GM19351 (cell line): Measurements from ENCODE around the gene GOLGA8K.
"Not testable (repeated sequence)": the region's sequence is repeated elsewhere in the genome, so short reads cannot be mapped to it uniquely, and the experiment has no call there.

Source experiments
- ATAC-seq: cut with Tn5 transposase; IDR thresholded peaks from one replicate; pipeline ENCODE4 v1.9.1; 2021; ENCODE audit warnings: mild to moderate bottlenecking, moderate library complexity; ENCODE audit not compliant: unreplicated experiment

Gene GOLGA8K

DNA sequence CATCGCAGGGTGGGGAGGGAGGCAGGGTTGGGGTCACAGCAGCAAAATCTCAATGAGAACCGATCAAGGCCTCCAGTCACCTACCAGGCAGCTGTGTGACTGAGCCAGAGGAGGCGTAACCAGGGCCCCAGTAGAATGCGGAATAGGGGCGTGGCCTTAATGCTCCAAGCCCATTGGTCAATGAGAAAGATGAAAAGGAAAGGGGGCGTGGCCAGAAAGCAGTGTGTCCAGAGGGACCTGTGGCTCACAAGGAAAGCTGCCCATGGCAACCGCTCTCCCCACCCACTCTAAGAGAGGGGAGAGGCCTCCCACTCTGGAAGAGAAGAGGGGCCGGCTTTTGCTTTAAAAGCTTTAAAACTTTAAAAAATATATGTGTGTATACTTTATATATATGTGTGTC is at the start of gene GOLGA8K:
GOLGA8K (minus strand) TSS at position 101 of the 400 bp plus-strand sequence; CDS start at position 3, 98 bp downstream.
- ATAC-seq = not testable (repeated sequence)

DNA sequence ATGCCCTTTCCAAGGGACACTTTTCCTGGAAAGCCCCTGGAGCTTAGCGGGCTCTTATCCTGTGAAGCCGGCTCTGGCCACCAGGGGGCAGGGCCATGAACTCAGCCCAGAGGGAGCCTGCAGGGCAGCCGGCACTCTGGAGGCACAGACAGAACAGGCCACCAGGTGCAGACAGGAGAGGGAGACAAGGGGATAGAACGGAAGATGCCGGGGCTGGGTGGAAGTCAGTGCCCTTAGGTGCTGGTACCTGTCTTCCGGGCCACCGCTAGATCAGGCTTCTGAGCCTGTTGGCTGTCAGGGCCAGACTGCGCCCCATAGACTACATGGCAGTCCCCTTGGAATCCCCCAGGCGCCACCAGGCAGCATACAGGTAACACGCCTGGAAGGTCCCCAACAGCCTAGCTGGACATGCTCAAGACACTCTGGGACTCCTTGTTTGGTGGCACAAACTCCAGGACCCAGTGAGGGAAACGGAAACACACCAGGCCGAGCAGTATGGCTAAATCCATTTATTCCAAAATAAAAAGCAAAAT is 37.4 kb upstream of the GOLGA8K start:
- peak; percentile 42 for ATAC-seq

- ATAC-seq = not testable (repeated sequence)
These were observed 31.2 kb upstream of the GOLGA8K start for GRCh38 chr15:32434102-32434963.

DNA sequence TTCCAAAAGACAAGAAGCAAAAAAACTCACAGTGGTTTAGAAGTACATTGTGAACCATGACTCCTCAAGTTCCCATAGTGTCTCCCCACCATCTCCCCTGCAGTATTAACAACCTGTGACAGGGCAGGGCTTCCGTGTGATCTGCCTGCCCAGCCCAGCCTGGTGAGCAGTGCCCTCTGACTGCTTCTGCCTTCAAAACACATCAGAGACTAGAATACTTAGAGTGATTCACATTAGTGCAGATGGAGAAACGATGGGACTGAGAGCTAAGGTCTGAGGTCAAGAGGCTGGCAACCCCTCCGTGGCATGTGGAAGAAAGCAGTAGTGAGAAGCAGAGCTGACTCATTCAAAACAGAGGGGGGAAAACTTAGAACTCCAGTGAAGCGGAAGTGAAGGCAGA is 24.5 kb upstream of the GOLGA8K start:
- not testable (repeated sequence) for ATAC-seq

GRCh38 chr15:32426511-32426910 is 23.4 kb upstream of the GOLGA8K start:
- ATAC-seq = not testable (repeated sequence)

GRCh38 chr15:32407903-32408302 is 4.8 kb upstream of the GOLGA8K start:
- not testable (repeated sequence) for ATAC-seq

DNA sequence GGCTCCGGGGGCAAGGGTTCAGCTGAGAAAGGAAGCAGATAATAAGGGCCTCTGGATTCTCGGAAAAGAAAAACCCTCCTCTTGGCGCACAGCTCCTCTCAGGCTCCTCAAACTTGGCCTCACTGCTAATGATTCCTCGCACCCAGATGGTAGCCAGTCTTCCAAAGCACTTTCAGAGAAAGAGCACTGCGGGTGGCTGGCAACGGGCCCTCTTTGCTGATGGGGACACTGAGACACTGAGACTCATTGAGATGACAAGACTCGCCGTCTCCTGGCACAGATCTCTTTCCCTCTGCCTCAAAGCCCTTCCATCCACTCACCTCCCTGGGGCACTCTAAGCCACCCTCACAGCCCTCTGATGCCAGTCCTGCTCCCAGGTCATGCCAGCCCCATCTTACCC is 6.6 kb downstream of the GOLGA8K start:
- not testable (repeated sequence) for ATAC-seq

GRCh38 chr15:32394745-32395144 is 8.3 kb downstream of the GOLGA8K start:
- not testable (repeated sequence) for ATAC-seq

DNA sequence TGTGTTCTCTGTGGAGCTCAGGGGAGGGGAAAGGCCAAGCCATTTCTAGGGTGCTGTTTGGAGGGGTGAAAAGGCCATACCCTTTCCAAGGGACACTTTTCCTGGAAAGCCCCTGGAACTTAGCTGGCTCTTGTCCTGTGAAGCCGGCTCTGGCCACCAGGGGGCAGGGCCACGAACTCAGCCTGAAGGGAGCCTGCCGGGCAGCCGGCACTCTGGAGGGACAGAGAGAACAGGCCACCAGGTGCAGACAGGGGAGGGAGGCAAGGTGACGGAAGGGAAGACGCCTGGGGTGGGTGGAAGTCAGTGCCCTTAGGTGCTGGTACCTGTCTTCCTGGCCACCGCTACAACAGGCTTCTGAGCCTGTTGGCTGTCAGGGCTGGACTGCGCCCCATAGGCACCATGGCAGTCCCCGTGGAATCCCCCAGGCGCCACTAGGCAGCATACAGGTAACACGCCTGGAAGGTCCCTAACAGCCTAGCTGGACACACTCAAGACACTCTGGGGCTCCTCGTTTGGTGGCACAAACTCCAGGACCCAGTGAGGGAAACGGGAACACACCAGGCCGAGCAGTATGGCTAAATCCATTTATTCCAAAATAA is 14.9 kb downstream of the GOLGA8K start:
- peak; percentile 49 for ATAC-seq

DNA sequence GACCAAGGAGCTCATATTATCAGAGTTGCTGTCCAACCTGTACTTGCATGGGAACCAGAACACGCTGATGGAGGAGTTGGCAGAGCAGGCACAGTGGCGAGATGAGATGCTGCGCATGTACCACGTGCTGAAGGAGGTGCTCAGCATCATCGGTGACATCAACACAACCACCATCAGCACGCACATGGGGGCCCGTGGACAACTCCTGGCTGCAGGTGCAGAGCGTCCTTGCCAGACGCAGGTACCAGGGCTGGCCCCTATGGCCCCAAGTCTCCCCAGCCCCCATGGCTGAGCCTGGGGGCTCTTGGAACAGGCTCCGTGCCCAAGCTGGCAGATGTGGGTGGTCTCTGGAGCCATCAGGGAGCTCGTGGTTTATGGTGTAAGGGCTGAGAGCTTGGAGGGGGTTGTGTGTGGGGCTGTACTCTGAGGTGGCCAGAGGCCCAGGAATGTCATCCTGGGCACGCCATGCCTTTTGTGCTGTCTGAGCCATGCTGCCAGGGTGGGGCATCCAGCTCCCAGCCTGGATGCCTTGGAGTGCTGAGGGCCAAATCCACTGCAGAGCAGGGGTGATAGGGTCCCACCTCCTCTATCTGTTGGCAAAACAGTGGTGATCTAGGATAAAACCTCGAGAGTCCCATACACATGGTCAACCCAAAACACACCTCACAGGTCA is 17.1 kb downstream of the GOLGA8K start:
- not testable (repeated sequence) for ATAC-seq

DNA sequence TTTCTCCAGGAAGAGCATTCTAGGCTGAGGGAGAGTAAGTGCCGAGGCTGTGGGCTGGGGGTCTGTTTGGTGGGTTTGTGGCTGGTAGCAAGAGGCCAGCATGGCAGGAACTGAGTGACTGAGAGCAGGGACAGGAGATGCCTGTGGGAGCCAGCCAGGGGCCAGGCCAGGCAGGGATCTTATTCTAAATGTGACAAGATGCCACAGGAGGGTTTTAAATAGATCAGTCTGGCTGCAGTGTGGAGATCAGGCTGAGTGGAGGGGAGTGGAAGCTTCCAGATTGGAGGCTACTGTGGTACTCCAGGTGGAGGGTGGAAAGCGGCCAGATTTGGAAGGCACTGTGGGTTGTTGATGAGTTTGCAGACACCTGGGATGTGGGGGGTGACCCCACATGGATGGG is 28.9 kb downstream of the GOLGA8K start:
- not testable (repeated sequence) for ATAC-seq

GRCh38 chr15:32373707-32374106 is 29.4 kb downstream of the GOLGA8K start:
- ATAC-seq = not testable (repeated sequence)

- ATAC-seq = not testable (repeated sequence)
These were observed 31.0 kb downstream of the GOLGA8K start for GRCh38 chr15:32372075-32372474.

GRCh38 chr15:32370526-32370925 is 32.6 kb downstream of the GOLGA8K start:
- not testable (repeated sequence) for ATAC-seq

DNA sequence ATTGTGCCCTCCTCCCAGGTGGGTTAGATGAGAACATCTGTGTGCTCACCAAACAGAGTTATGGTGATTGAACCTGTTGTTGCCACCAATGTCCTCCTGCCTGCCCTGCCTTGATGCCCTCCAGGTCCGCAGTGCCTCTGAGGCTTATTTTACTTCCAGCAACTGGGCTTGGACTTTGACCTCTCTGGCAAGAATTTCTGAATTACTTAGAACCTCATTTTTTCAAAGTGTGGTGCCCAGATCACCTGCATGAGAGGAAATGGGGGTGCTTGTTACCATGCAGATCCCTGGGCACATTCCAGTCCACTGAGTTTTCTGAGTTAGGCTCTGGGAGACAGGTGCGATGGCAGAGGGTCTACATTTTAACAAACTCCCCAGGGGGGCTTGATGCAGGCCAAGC is 33.0 kb downstream of the GOLGA8K start:
- ATAC-seq = not testable (repeated sequence)

DNA sequence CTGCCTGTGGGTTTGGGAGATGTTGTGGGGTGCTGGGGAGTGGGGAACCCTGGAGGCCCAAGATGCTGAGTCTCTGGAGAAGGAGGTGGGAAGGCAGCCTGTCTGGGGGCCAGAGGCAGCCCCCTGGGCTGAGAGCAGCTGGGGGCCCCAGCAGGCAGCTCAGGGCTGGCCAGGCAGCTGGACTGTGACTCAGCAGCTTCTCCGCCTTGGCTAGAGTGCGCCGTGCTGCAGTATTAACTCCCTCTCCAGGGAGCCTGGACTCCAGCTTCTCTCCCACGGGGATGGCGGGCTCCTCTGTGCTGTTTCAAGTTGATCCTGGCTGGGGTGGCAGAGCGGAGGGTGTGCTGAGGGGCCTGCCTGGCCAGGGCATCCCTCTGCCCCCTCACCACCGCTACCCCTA is 36.6 kb downstream of the GOLGA8K start:
- not testable (repeated sequence) for ATAC-seq

GRCh38 chr15:32365955-32366354 is 37.1 kb downstream of the GOLGA8K start:
- ATAC-seq = not testable (repeated sequence)

DNA sequence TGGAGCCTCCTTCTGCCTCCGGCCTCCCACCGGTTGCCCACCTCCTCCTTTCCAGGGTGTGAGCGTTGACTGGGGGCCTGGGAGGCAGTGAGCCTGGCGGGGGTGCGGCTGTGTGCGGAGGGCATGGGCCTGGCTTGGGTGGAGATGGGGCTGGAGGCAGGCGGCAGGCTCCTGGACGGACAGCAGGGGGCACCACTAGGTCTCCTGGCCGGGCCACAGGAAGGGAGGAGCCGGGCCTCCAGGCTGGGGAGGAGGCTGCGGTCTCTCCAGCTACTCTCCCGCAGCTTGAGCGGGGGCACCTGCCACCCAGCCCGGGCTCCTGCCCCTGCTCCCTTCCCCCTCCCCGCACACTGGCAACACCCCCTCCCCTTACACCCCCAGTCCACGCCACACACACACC is 38.1 kb downstream of the GOLGA8K start:
- not testable (repeated sequence) for ATAC-seq

DNA sequence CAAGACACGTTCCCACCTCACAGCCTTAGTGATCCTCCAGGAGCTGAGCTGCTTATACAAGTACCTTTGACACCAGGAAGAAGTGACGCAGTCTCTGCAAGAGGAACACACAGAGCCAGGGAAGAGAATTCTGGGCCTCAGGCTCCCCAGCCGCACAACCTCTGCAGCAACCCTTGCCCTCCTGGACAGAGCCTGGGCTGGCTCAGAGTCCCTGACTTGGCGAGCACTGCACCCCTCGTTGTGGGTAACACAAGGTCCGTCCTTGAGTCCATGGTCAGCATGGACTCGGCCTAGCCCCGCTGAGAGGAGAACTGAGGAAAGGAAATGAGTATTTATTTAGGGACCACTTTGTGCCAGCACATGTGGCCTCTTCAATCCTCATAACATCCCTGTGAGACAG is 39.6 kb downstream of the GOLGA8K start:
- ATAC-seq = not testable (repeated sequence)

DNA sequence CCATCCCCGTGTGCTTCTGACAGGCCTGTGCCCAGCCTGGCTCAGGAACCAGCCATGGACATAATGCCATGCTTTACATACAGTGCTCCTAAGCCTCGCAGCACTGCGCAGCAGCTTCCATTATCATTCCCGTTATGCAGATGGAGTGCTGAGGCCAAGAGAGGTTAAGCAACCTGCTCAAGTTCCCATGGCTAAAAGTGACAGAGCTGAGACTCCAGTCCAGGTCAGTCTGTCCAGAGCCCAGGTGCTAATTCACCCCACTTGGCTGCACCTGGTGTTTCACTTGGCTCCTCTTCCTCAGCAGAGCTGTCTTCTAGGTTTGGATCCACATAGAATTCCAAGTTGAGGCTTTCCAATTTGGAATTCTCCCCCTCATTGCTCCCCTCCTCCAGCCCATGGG is 41.4 kb downstream of the GOLGA8K start:
- not testable (repeated sequence) for ATAC-seq

DNA sequence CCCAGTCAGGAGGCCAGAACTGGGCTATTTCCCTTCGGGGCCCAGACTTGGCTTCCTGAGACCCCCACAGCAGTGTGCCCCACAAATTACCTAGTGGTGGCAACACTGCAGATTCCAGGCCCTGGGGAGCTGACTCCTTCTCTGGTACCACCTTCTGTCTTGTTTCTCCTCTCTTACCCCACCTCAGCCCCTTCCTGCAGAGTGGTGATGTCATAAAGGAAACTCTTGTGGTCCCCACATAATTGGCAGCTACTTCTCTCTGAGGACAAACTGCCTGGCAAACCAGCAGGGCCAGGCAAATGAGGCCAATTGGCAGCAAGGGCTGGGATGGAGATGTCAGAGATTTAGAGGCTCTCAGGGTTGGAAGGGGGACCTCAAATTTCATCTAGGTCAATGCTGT is 44.6 kb downstream of the GOLGA8K start:
- not testable (repeated sequence) for ATAC-seq
